ENCODE results near the gene PTH.

Gene PTH

GRCh38 chr11:13448876-13449275, 46.9 kb downstream of the PTH start:
- DNase-seq (ENCODE audit: low spot score): no peak

- DNase-seq (ENCODE audit: low spot score): no peak
These were observed 49.4 kb downstream of the PTH start for GRCh38 chr11:13446444-13446843.

DNA sequence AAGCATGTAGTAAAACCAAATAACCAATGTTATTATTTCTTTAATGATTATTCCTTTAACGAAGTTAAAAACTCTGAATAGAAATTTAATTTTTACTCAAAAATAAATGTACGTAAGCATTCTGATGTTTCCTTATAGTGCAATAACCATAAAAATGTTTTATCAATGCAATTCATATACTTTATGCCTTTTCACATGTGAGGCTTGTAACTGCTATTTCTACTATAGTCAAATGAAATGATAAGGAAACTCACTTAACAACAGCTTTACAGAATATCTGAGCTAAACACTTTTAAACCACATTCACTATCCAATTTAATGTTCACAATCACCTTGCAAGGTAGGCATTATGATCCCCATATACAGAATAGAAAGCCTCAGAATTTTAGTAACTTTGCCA, 50.2 kb downstream of the PTH start:
- no peak for DNase-seq (ENCODE audit: low spot score)
